ENCODE data around the gene BMPER.

DNA sequence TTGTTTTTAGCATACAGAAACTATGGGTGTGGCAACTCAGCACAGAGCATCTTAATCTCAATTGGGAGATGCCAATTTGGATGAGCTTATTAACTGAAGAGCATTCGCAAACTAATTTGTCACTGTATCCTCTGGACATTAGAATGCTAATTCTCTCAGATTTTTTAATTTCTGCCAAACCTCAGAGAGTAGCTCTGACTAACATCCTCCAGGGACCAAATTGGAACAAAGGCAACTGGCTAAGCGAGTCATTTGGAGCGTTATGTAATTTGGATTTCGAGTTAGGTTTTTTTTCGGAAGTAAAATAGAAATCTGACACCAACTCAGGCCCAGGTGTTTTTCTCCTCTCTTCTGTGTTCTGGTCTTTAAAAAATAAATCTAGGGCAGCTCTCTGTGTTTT, 201.9 kb downstream of the BMPER start:
- TF ChIP-seq FOXP2 (optimal IDR thresholded peaks at IDR 0.05; ENCODE audit: borderline replicate concordance, extremely low read depth, extremely low read length, insufficient read depth) (no peak), POLR2AphosphoS5 (IDR thresholded peaks at IDR 0.05; ENCODE audit: low read depth, low read length) (no peak), TAF1 (IDR thresholded peaks at IDR 0.05; ENCODE audit: borderline replicate concordance, insufficient read depth, low read length) (no peak), SIN3A (IDR thresholded peaks at IDR 0.05; ENCODE audit: borderline replicate concordance, insufficient read depth, low read length) (no peak)
- TF ChIP-seq, protein P1, sequence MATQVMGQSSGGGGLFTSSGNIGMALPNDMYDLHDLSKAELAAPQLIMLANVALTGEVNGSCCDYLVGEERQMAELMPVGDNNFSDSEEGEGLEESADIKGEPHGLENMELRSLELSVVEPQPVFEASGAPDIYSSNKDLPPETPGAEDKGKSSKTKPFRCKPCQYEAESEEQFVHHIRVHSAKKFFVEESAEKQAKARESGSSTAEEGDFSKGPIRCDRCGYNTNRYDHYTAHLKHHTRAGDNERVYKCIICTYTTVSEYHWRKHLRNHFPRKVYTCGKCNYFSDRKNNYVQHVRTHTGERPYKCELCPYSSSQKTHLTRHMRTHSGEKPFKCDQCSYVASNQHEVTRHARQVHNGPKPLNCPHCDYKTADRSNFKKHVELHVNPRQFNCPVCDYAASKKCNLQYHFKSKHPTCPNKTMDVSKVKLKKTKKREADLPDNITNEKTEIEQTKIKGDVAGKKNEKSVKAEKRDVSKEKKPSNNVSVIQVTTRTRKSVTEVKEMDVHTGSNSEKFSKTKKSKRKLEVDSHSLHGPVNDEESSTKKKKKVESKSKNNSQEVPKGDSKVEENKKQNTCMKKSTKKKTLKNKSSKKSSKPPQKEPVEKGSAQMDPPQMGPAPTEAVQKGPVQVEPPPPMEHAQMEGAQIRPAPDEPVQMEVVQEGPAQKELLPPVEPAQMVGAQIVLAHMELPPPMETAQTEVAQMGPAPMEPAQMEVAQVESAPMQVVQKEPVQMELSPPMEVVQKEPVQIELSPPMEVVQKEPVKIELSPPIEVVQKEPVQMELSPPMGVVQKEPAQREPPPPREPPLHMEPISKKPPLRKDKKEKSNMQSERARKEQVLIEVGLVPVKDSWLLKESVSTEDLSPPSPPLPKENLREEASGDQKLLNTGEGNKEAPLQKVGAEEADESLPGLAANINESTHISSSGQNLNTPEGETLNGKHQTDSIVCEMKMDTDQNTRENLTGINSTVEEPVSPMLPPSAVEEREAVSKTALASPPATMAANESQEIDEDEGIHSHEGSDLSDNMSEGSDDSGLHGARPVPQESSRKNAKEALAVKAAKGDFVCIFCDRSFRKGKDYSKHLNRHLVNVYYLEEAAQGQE (IDR thresholded peaks at IDR 0.05; ENCODE audit: insufficient read depth in 1 of 2, low read depth in 2 of 2, low read length in 2 of 2) = no peak
